ENCODE data around the gene PLEKHA5. TPM values are rescaled to one million over a fixed set of nuclear protein-coding genes. Genes with fewer than 3 reads are reported as not detected.

Gene PLEKHA5
- total RNA-seq, 1 donor from 2014 or later, result 232 TPM

GRCh38 chr12:19171731-19172130 lies 42.2 kb downstream of the PLEKHA5 start:
- no peak overlapping the region for H3K27ac Mint-ChIP-seq
- H3K4me3 Mint-ChIP-seq (ENCODE audit: low read depth), result no peak overlapping the region
- H3K9me3 Mint-ChIP-seq (ENCODE audit: low read depth), result no peaks in the 10 kb centered on the region
- DNase-seq (ENCODE audit: low spot score, unreplicated experiment), result no peak
- no peaks in the 10 kb centered on the region for H3K27me3 Mint-ChIP-seq
- peaks cover 27% of the 10 kb centered on the region for H3K4me1 Mint-ChIP-seq (ENCODE audit: low read depth)
- TF ChIP-seq CTCF (IDR thresholded peaks at IDR 0.05; ENCODE audit: unreplicated experiment), result no peak
- H3K36me3 Mint-ChIP-seq (ENCODE audit: insufficient read depth), result peaks cover 23% of the 10 kb centered on the region

GRCh38 chr12:19177754-19178153 lies 48.2 kb downstream of the PLEKHA5 start:
- peaks cover 24% of the 10 kb centered on the region for H3K4me1 Mint-ChIP-seq (ENCODE audit: low read depth)
- no peak for DNase-seq (ENCODE audit: low spot score, unreplicated experiment)
- peak overlapping the region; percentile 54 for H3K27ac Mint-ChIP-seq
- no peaks in the 10 kb centered on the region for H3K9me3 Mint-ChIP-seq (ENCODE audit: low read depth)
- H3K36me3 Mint-ChIP-seq (ENCODE audit: insufficient read depth), result peaks cover 34% of the 10 kb centered on the region
- TF ChIP-seq CTCF (IDR thresholded peaks at IDR 0.05; ENCODE audit: unreplicated experiment), result no peak
- H3K4me3 Mint-ChIP-seq (ENCODE audit: low read depth), result no peak overlapping the region
- no peaks in the 10 kb centered on the region for H3K27me3 Mint-ChIP-seq

- Mint-ChIP-seq H3K9me3 (ENCODE audit: low read depth) (no peaks in the 10 kb centered on the region), H3K36me3 (ENCODE audit: insufficient read depth) (peaks cover 23% of the 10 kb centered on the region), H3K27me3 (no peaks in the 10 kb centered on the region), H3K4me3 (ENCODE audit: low read depth) (no peak overlapping the region), H3K27ac (peak overlapping the region; percentile 68), H3K4me1 (ENCODE audit: low read depth) (peaks cover 27% of the 10 kb centered on the region)
- TF ChIP-seq CTCF (IDR thresholded peaks at IDR 0.05; ENCODE audit: unreplicated experiment), result no peak
- no peak for DNase-seq (ENCODE audit: low spot score, unreplicated experiment)
These were observed 50.5 kb downstream of the PLEKHA5 start for GRCh38 chr12:19179986-19180385.

GRCh38 chr12:19181666-19182426 lies 52.3 kb downstream of the PLEKHA5 start:
- H3K4me3 Mint-ChIP-seq (ENCODE audit: low read depth), result no peak overlapping the region
- peak overlapping the region; percentile 42 for H3K27ac Mint-ChIP-seq
- no peaks in the 10 kb centered on the region for H3K9me3 Mint-ChIP-seq (ENCODE audit: low read depth)
- H3K36me3 Mint-ChIP-seq (ENCODE audit: insufficient read depth), result peaks cover 19% of the 10 kb centered on the region
- peak; percentile 14 for TF ChIP-seq CTCF (IDR thresholded peaks at IDR 0.05; ENCODE audit: unreplicated experiment)
- H3K27me3 Mint-ChIP-seq, result no peaks in the 10 kb centered on the region
- peaks cover 42% of the 10 kb centered on the region for H3K4me1 Mint-ChIP-seq (ENCODE audit: low read depth)
- no peak for DNase-seq (ENCODE audit: low spot score, unreplicated experiment)

GRCh38 chr12:19183121-19183838 lies 53.7 kb downstream of the PLEKHA5 start:
- Mint-ChIP-seq H3K9me3 (ENCODE audit: low read depth) (no peaks in the 10 kb centered on the region), H3K4me1 (ENCODE audit: low read depth) (peaks cover 49% of the 10 kb centered on the region), H3K36me3 (ENCODE audit: insufficient read depth) (peaks cover 12% of the 10 kb centered on the region), H3K27me3 (no peaks in the 10 kb centered on the region), H3K4me3 (ENCODE audit: low read depth) (no peak overlapping the region), H3K27ac (peak overlapping the region; percentile 51)
- TF ChIP-seq CTCF (IDR thresholded peaks at IDR 0.05; ENCODE audit: unreplicated experiment), result peak; percentile 36
- DNase-seq (ENCODE audit: low spot score, unreplicated experiment), result no peak
